ENCODE data around the gene DOK3. TPM values are rescaled to one million over a fixed set of nuclear protein-coding genes. Genes with fewer than 3 reads are reported as not detected.
A peak's percentile ranks its signal among the peaks of the same experiment; 100 is the strongest.

The DOK3 gene
- total RNA-seq, 1 donor from 2014 or later: 16.3 TPM

- Mint-ChIP-seq H3K36me3 (ENCODE audit: low read depth, unreplicated experiment) (peaks cover 13% of the 10 kb centered on the region), H3K27me3 (ENCODE audit: low read depth, unreplicated experiment) (no peaks in the 10 kb centered on the region), H3K4me1 (ENCODE audit: low read depth, unreplicated experiment) (peaks cover 58% of the 10 kb centered on the region), H3K27ac (ENCODE audit: unreplicated experiment) (peak overlapping the region; percentile 88), H3K4me3 (ENCODE audit: unreplicated experiment) (peak overlapping the region; percentile 84), H3K9me3 (ENCODE audit: unreplicated experiment) (no peaks in the 10 kb centered on the region)
- Histone ChIP-seq H3K4me1 (ENCODE audit: insufficient read depth, low read length) (peaks cover 52% of the 10 kb centered on the region), H3K9me3 (ENCODE audit: insufficient read depth, low read depth, low read length) (no peaks in the 10 kb centered on the region), H3K79me2 (ENCODE audit: insufficient read depth, low read length) (peaks cover 40% of the 10 kb centered on the region), H3K36me3 (ENCODE audit: insufficient read depth, low read length) (peaks cover 5% of the 10 kb centered on the region), H3K27me3 (ENCODE audit: insufficient read depth, low read length) (no peaks in the 10 kb centered on the region), H3K9ac (ENCODE audit: low read length) (peak overlapping the region; percentile 36), H3K27ac (ENCODE audit: low read depth, low read length) (no peak overlapping the region), H2AFZ (ENCODE audit: low read depth, low read length) (no peak overlapping the region), H3K4me3 (ENCODE audit: insufficient read depth, low read depth, low read length) (peak overlapping the region; percentile 41), H4K20me1 (ENCODE audit: insufficient read depth, low read length) (peaks cover 49% of the 10 kb centered on the region), H3K4me2 (ENCODE audit: low read length) (peak overlapping the region; percentile 74)
- TF ChIP-seq CTCF (IDR thresholded peaks at IDR 0.05; ENCODE audit: insufficient read depth, low read depth, low read length) (no peak), EZH2 (IDR thresholded peaks at IDR 0.05; ENCODE audit: insufficient read depth, low read length) (no peak)
- DNase-seq (ENCODE audit: low read depth) (no peak), FAIRE-seq (no peak)
Measured at GRCh38 chr5:177474002-177474476, 35.6 kb downstream of the DOK3 start.

GRCh38 chr5:177473443-177474001, 36.1 kb downstream of the DOK3 start, which contains the start of gene DBN1:
DBN1 (minus strand) TSS chr5:177473634; CDS start chr5:177473521, 113 bp downstream.
- H3K9me3 ChIP-seq (ENCODE audit: insufficient read depth, low read depth, low read length): no peaks in the 10 kb centered on the region
- no peaks in the 10 kb centered on the region for H3K27me3 ChIP-seq (ENCODE audit: insufficient read depth, low read length)
- H3K36me3 Mint-ChIP-seq (ENCODE audit: low read depth, unreplicated experiment): peaks cover 11% of the 10 kb centered on the region
- DNase-seq (ENCODE audit: low read depth): no peak
- no peak for TF ChIP-seq EZH2 (IDR thresholded peaks at IDR 0.05; ENCODE audit: insufficient read depth, low read length)
- TF ChIP-seq CTCF (IDR thresholded peaks at IDR 0.05; ENCODE audit: insufficient read depth, low read depth, low read length): no peak
- peaks cover 57% of the 10 kb centered on the region for H3K4me1 ChIP-seq (ENCODE audit: insufficient read depth, low read length)
- H3K27me3 Mint-ChIP-seq (ENCODE audit: low read depth, unreplicated experiment): no peaks in the 10 kb centered on the region
- peak within 1 kb of the TSS; percentile 81 for H3K27ac ChIP-seq (ENCODE audit: low read depth, low read length)
- H2AFZ ChIP-seq (ENCODE audit: low read depth, low read length): no peak within 1 kb of the TSS
- peak within 1 kb of the TSS; percentile 88 for H3K27ac Mint-ChIP-seq (ENCODE audit: unreplicated experiment)
- H3K4me1 Mint-ChIP-seq (ENCODE audit: low read depth, unreplicated experiment): peaks cover 58% of the 10 kb centered on the region
- H3K79me2 ChIP-seq (ENCODE audit: insufficient read depth, low read length): peaks cover 45% of the 10 kb centered on the region
- H3K4me3 Mint-ChIP-seq (ENCODE audit: unreplicated experiment): peak within 1 kb of the TSS; percentile 88
- H3K4me3 ChIP-seq (ENCODE audit: insufficient read depth, low read depth, low read length): peak within 1 kb of the TSS; percentile 75
- FAIRE-seq: no peak
- peaks cover 51% of the 10 kb centered on the region for H4K20me1 ChIP-seq (ENCODE audit: insufficient read depth, low read length)
- H3K9ac ChIP-seq (ENCODE audit: low read length): peak within 1 kb of the TSS; percentile 94
- peak within 1 kb of the TSS; percentile 99 for H3K4me2 ChIP-seq (ENCODE audit: low read length)
- no peaks in the 10 kb centered on the region for H3K9me3 Mint-ChIP-seq (ENCODE audit: unreplicated experiment)
- peaks cover 5% of the 10 kb centered on the region for H3K36me3 ChIP-seq (ENCODE audit: insufficient read depth, low read length)
